ENCODE data around the gene VAPB. TPM values are rescaled to one million over a fixed set of nuclear protein-coding genes. Genes with fewer than 3 reads are reported as not detected.

VAPB gene
- total RNA-seq, 1 donor from 2014 or later = 61.5 TPM

DNA sequence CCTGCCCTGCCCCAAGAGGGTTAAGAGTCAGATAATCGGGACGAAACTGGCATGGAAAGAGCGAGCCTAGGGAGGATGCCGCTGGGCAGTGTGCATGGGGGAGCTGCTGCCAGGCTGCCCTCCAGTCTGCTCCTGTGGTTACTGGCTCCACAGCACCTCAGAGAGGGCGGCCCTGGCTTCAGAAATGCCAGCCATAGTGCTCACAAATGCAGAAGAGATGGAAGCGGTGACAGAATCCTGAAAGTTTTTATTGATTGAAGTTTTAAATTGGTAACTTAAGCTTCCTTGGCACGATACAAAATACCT, 57.9 kb downstream of the VAPB start:
- Histone ChIP-seq H3K36me3 (ENCODE audit: insufficient read depth, low read length) (peaks cover 9% of the 10 kb centered on the region), H3K9me3 (ENCODE audit: insufficient read depth, low read depth, low read length) (no peaks in the 10 kb centered on the region), H3K79me2 (ENCODE audit: insufficient read depth, low read length) (peaks cover 21% of the 10 kb centered on the region), H3K27me3 (ENCODE audit: insufficient read depth, low read length) (no peaks in the 10 kb centered on the region), H3K4me2 (ENCODE audit: low read length) (no peak overlapping the region), H4K20me1 (ENCODE audit: insufficient read depth, low read length) (peaks cover 32% of the 10 kb centered on the region), H3K27ac (ENCODE audit: low read depth, low read length) (no peak overlapping the region), H2AFZ (ENCODE audit: low read depth, low read length) (no peak overlapping the region), H3K4me1 (ENCODE audit: insufficient read depth, low read length) (no peaks in the 10 kb centered on the region), H3K9ac (ENCODE audit: low read length) (no peak overlapping the region), H3K4me3 (ENCODE audit: insufficient read depth, low read depth, low read length) (no peak overlapping the region)
- TF ChIP-seq EZH2 (IDR thresholded peaks at IDR 0.05; ENCODE audit: insufficient read depth, low read length) (no peak), CTCF (IDR thresholded peaks at IDR 0.05; ENCODE audit: insufficient read depth, low read depth, low read length) (no peak)
- H3K27ac Mint-ChIP-seq (ENCODE audit: unreplicated experiment) = no peak overlapping the region
- peaks cover 6% of the 10 kb centered on the region for H3K36me3 Mint-ChIP-seq (ENCODE audit: low read depth, unreplicated experiment)
- H3K27me3 Mint-ChIP-seq (ENCODE audit: low read depth, unreplicated experiment) = no peaks in the 10 kb centered on the region
- H3K9me3 Mint-ChIP-seq (ENCODE audit: unreplicated experiment) = no peaks in the 10 kb centered on the region
- DNase-seq (ENCODE audit: low read depth) (no peak), FAIRE-seq (no peak)
- no peak overlapping the region for H3K4me3 Mint-ChIP-seq (ENCODE audit: unreplicated experiment)
- H3K4me1 Mint-ChIP-seq (ENCODE audit: low read depth, unreplicated experiment) = peaks cover 3% of the 10 kb centered on the region

GRCh38 chr20:58447511-58448391, 58.7 kb downstream of the VAPB start:
- Histone ChIP-seq H3K4me2 (ENCODE audit: low read length) (no peak overlapping the region), H3K27ac (ENCODE audit: low read depth, low read length) (no peak overlapping the region), H2AFZ (ENCODE audit: low read depth, low read length) (no peak overlapping the region), H3K4me1 (ENCODE audit: insufficient read depth, low read length) (no peaks in the 10 kb centered on the region), H3K79me2 (ENCODE audit: insufficient read depth, low read length) (peaks cover 13% of the 10 kb centered on the region), H3K36me3 (ENCODE audit: insufficient read depth, low read length) (peaks cover 9% of the 10 kb centered on the region), H3K4me3 (ENCODE audit: insufficient read depth, low read depth, low read length) (no peak overlapping the region), H4K20me1 (ENCODE audit: insufficient read depth, low read length) (peaks cover 23% of the 10 kb centered on the region), H3K9ac (ENCODE audit: low read length) (no peak overlapping the region), H3K27me3 (ENCODE audit: insufficient read depth, low read length) (no peaks in the 10 kb centered on the region), H3K9me3 (ENCODE audit: insufficient read depth, low read depth, low read length) (no peaks in the 10 kb centered on the region)
- H3K4me1 Mint-ChIP-seq (ENCODE audit: low read depth, unreplicated experiment) = peaks cover 3% of the 10 kb centered on the region
- TF ChIP-seq CTCF (IDR thresholded peaks at IDR 0.05; ENCODE audit: insufficient read depth, low read depth, low read length) (peak; percentile 62), EZH2 (IDR thresholded peaks at IDR 0.05; ENCODE audit: insufficient read depth, low read length) (no peak)
- no peak overlapping the region for H3K27ac Mint-ChIP-seq (ENCODE audit: unreplicated experiment)
- H3K9me3 Mint-ChIP-seq (ENCODE audit: unreplicated experiment) = no peaks in the 10 kb centered on the region
- H3K36me3 Mint-ChIP-seq (ENCODE audit: low read depth, unreplicated experiment) = peaks cover 5% of the 10 kb centered on the region
- FAIRE-seq = no peak
- peak; percentile 19 for DNase-seq (ENCODE audit: low read depth)
- H3K27me3 Mint-ChIP-seq (ENCODE audit: low read depth, unreplicated experiment) = no peaks in the 10 kb centered on the region
- no peak overlapping the region for H3K4me3 Mint-ChIP-seq (ENCODE audit: unreplicated experiment)

GRCh38 chr20:58448958-58449357, 59.9 kb downstream of the VAPB start:
- H3K27me3 ChIP-seq (ENCODE audit: insufficient read depth, low read length) = no peaks in the 10 kb centered on the region
- H3K9me3 ChIP-seq (ENCODE audit: insufficient read depth, low read depth, low read length) = no peaks in the 10 kb centered on the region
- no peaks in the 10 kb centered on the region for H3K9me3 Mint-ChIP-seq (ENCODE audit: unreplicated experiment)
- H3K4me1 Mint-ChIP-seq (ENCODE audit: low read depth, unreplicated experiment) = peaks cover 3% of the 10 kb centered on the region
- peaks cover 5% of the 10 kb centered on the region for H3K36me3 Mint-ChIP-seq (ENCODE audit: low read depth, unreplicated experiment)
- H3K9ac ChIP-seq (ENCODE audit: low read length) = no peak overlapping the region
- no peak overlapping the region for H2AFZ ChIP-seq (ENCODE audit: low read depth, low read length)
- no peak overlapping the region for H3K4me2 ChIP-seq (ENCODE audit: low read length)
- peaks cover under 1% of the 10 kb centered on the region for H3K79me2 ChIP-seq (ENCODE audit: insufficient read depth, low read length)
- H3K36me3 ChIP-seq (ENCODE audit: insufficient read depth, low read length) = peaks cover 9% of the 10 kb centered on the region
- H3K4me3 Mint-ChIP-seq (ENCODE audit: unreplicated experiment) = no peak overlapping the region
- H3K4me1 ChIP-seq (ENCODE audit: insufficient read depth, low read length) = no peaks in the 10 kb centered on the region
- H3K27ac ChIP-seq (ENCODE audit: low read depth, low read length) = no peak overlapping the region
- H4K20me1 ChIP-seq (ENCODE audit: insufficient read depth, low read length) = peaks cover 16% of the 10 kb centered on the region
- TF ChIP-seq CTCF (IDR thresholded peaks at IDR 0.05; ENCODE audit: insufficient read depth, low read depth, low read length) = no peak
- no peak for TF ChIP-seq EZH2 (IDR thresholded peaks at IDR 0.05; ENCODE audit: insufficient read depth, low read length)
- DNase-seq (ENCODE audit: low read depth) = no peak
- no peak for FAIRE-seq
- no peaks in the 10 kb centered on the region for H3K27me3 Mint-ChIP-seq (ENCODE audit: low read depth, unreplicated experiment)
- no peak overlapping the region for H3K27ac Mint-ChIP-seq (ENCODE audit: unreplicated experiment)
- H3K4me3 ChIP-seq (ENCODE audit: insufficient read depth, low read depth, low read length) = no peak overlapping the region
